Heart left ventricle (tissue), 16 donors: ENCODE data around the gene COA6. TPM values are rescaled to one million over a fixed set of nuclear protein-coding genes. Genes with fewer than 3 reads are reported as not detected.
"Not testable (repeated sequence)": the region's sequence is repeated elsewhere in the genome, so short reads cannot be mapped to it uniquely, and the experiment has no call there.

Source experiments
- ATAC-seq, 4 donors: fragments of 200-7000 bp; cut with Tn5 transposase; one replicate each; pipeline ENCODE4 v1.9.1; 2020 to 2022; ENCODE audit warnings: moderate library complexity in 4 of 4, mild to moderate bottlenecking in 3 of 4, moderate number of reproducible peaks in 1 of 4
- DNase-seq, 5 donors: peaks; one replicate each; pipeline ENCODE4 v3.0.0-alpha.2; 2020
- H3K27ac ChIP-seq, 12 donors: fragments of 200-600 bp; sonication (generic) in 4 of 12; one replicate each; pipeline versions ENCODE4 v1.5.0 to v1.8.0; 2016 to 2022; ENCODE audit warnings: mild to moderate bottlenecking in 2 of 12
- H3K27me3 ChIP-seq, 9 donors: fragments of 200-600 bp; sonication (generic) in 2 of 9; one replicate each; pipeline versions ENCODE4 v1.5.1 to v1.8.0; 2016 to 2022; ENCODE audit warnings: mild to moderate bottlenecking in 3 of 9
- H3K36me3 ChIP-seq, 9 donors: fragments of 200-600 bp; sonication (generic) in 2 of 9; one replicate each; pipeline versions ENCODE4 v1.5.0 to v1.8.0; 2018 to 2022; ENCODE audit warnings: mild to moderate bottlenecking in 2 of 9
- H3K4me1 ChIP-seq, 12 donors: fragments of 200-600 bp; sonication (generic) in 4 of 12; one replicate each; pipeline versions ENCODE4 v1.5.0 to v1.8.0; 2016 to 2022; ENCODE audit warnings: mild to moderate bottlenecking in 3 of 12
- H3K4me3 ChIP-seq, 12 donors: fragments of 200-600 bp; sonication (generic) in 4 of 12; one replicate each; pipeline versions ENCODE4 v1.5.0 to v1.8.0; 2017 to 2022; ENCODE audit warnings: mild to moderate bottlenecking in 9 of 12, moderate library complexity in 4 of 12
- H3K9me3 ChIP-seq, 12 donors: fragments of 200-600 bp; sonication (generic) in 4 of 12; one replicate each; pipeline versions ENCODE4 v1.5.0 to v1.8.0; 2016 to 2022; ENCODE audit warnings: mild to moderate bottlenecking in 1 of 12
- CTCF ChIP-seq, 12 donors: fragments of 200-600 bp; sonication (generic) in 4 of 12; IDR thresholded peaks; one replicate each; pipeline versions ENCODE4 v1.5.0 to v1.8.0; 2018 to 2022; ENCODE audit warnings: antibody characterized with exemption in 12 of 12, mild to moderate bottlenecking in 5 of 12
- POLR2A ChIP-seq, 2 donors: fragments of 450-650 bp; IDR thresholded peaks; one replicate each; pipeline ENCODE4 v1.6.1; 2017; ENCODE audit warnings: antibody characterized with exemption in 2 of 2, mild to moderate bottlenecking in 2 of 2, moderate library complexity in 2 of 2
- WGBS, 4 donors: extraction: QIAGEN DNeasy Blood & Tissue Kit in 2 of 4; methylation state at CpG; one replicate each; pipeline versions ENCODE4 v1.1.5 to v1.1.7; 2013 to 2018; 5-methylcytosine and 5-hydroxymethylcytosine counted together
- intact Hi-C, 10 donors: fragments of 100-400 bp; cut with DNase I; formaldehyde crosslinking; loops; one replicate each; pipeline versions ENCODE4 v1.11.1 to v1.14.2; 2022
- polyA plus RNA-seq, 2 donors: library from polyadenylated mRNA; stranded (reverse); fragments of 200-250 nt; gene quantifications; one replicate each; pipeline ENCODE4 v1.2.3, GENCODE V29; 2013
- total RNA-seq, 9 donors: library from RNA; depleted of rRNA in 2 of 9; stranded (reverse); fragments of >200 nt in 2 of 9; fragmentation: NEBNext Ultra II Directional in 3 of 9; extraction: Animal tissue kit (Norgen Biotek cat#: 25700) in 3 of 9; gene quantifications; one replicate each; pipeline versions ENCODE4 v1.1.0 to v1.2.4, GENCODE V29; 2016 to 2023
- donor health status: ischemic (EF 13 %, LVEDD 7.1; RV severe dilation, severe dysfunction).
- donor health status: healthy with polysubstance abuse.
- donor health status: DM: no; HTN: yes; CAD: no.
- donor health status: DM: no; HTN: no; CAD: no.
- donor health status: ischemic (EF 25% LVEDD 6.9; RV normal size, moderate dysfunction).
- donor health status: ischemic (EF 25% LVEDD 5.7; RV mildly dilated, moderate dysfunction).
- donor health status: healthy.
- donor health status: DM: yes; HTN: yes; CAD: no.
- donor health status: ischemic (EF 35%, LVEDD 5.7; RV mildly dilated, moderate dysfunction).
- donor health status: nonischemic (EF 11% LVEDD 7.7; RV severe dilation, severe dysfunction).
- donor health status: DM: yes; HTN: yes; CAD: no.
- donor health status: PGD.
- donor health status: ischemic (EF 29% LVEDD 5.4; RV normal size, mild dysfunction).
- donor health status: nonischemic (EF 23%, LVEDD 6.1; RV moderate dilation, normal function).

COA6 gene
- total and polyA plus RNA-seq, 11 donors, result 25.5 to 133 (median 33.3) TPM

- Histone ChIP-seq H3K4me3 (peak overlapping the region; percentile 63 to 93 (median 79)), H3K36me3 (peaks cover 0 to 38% (median 29%) of the 10 kb centered on the region in 9 donors), H3K27me3 (no peaks in the 10 kb centered on the region), H3K27ac (peak overlapping the region; percentile 91 to 100 (median 96)), H3K4me1 (peaks cover 3 to 24% (median 18%) of the 10 kb centered on the region in 12 donors), H3K9me3 (no peaks in the 10 kb centered on the region)
- TF ChIP-seq CTCF (IDR thresholded peaks at IDR 0.05), result no peak
- WGBS, 4 donors, result 2% methylated on average over 6 of the region's 6 CpGs
- intact Hi-C loops, result no loop called here
- ATAC-seq, result peak in 3 of 4 donors; percentile 33 to 57 (median 56)
- DNase-seq, result no peak
These were observed 651 bp downstream of the COA6 start for GRCh38 chr1:234373959-234374254.

GRCh38 chr1:234375672-234376071 is 2.4 kb downstream of the COA6 start:
- ATAC-seq, result no peak
- no peaks in the 10 kb centered on the region for H3K9me3 ChIP-seq
- 89 to 98% (median 94%) methylated on average over 7 of the region's 7 CpGs for WGBS, 4 donors
- H3K27ac ChIP-seq, result no peak overlapping the region
- H3K27me3 ChIP-seq, result no peaks in the 10 kb centered on the region
- no peak for TF ChIP-seq CTCF (IDR thresholded peaks at IDR 0.05)
- no peak for TF ChIP-seq POLR2A (IDR thresholded peaks at IDR 0.05)
- intact Hi-C loops, result no loop called here
- peaks cover 0 to 56% (median 43%) of the 10 kb centered on the region in 9 donors for H3K36me3 ChIP-seq
- DNase-seq, result no peak
- H3K4me3 ChIP-seq, result no peak overlapping the region
- peaks cover 3 to 24% (median 18%) of the 10 kb centered on the region in 12 donors for H3K4me1 ChIP-seq

GRCh38 chr1:234379591-234380109 is 6.4 kb downstream of the COA6 start:
- H3K9me3 ChIP-seq, H3K27me3 ChIP-seq, H3K4me3 ChIP-seq, H3K27ac ChIP-seq, intact Hi-C loops, DNase-seq, ATAC-seq, H3K4me1 ChIP-seq: not testable (repeated sequence)
- 91 to 97% (median 96%) methylated on average over 5 of the region's 5 CpGs for WGBS, 4 donors
- peaks cover 0 to 89% (median 60%) of the 10 kb centered on the region in 9 donors for H3K36me3 ChIP-seq

GRCh38 chr1:234381699-234382555 is 8.7 kb downstream of the COA6 start:
- intact Hi-C loops, result no loop called here
- H3K36me3 ChIP-seq, result peaks cover 0 to 82% (median 49%) of the 10 kb centered on the region in 9 donors
- ATAC-seq, result no peak
- H3K27ac ChIP-seq, result no peak overlapping the region
- H3K4me3 ChIP-seq, result no peak overlapping the region
- H3K9me3 ChIP-seq, result no peaks in the 10 kb centered on the region
- TF ChIP-seq POLR2A (IDR thresholded peaks at IDR 0.05), result no peak
- TF ChIP-seq CTCF (IDR thresholded peaks at IDR 0.05), result no peak
- no peak for DNase-seq
- WGBS, 4 donors, result 90 to 92% (median 91%) methylated on average over 10 of the region's 10 CpGs
- H3K27me3 ChIP-seq, result no peaks in the 10 kb centered on the region
- H3K4me1 ChIP-seq, result no peaks in the 10 kb centered on the region
